Measurements from ENCODE around the gene TBKBP1. TPM values are rescaled to one million over a fixed set of nuclear protein-coding genes. Genes with fewer than 3 reads are reported as not detected.

The TBKBP1 gene
- polyA plus RNA-seq, 3 donors, result 0.22 to 7.7 (median 0.45) TPM

- Mint-ChIP-seq H3K27me3 (ENCODE audit: low read depth in 3 of 3) (peaks cover 12 to 17% (median 13%) of the 10 kb centered on the region in 3 donors), H3K9me3 (no peaks in the 10 kb centered on the region), H3K4me1 (peaks cover 10% of the 10 kb centered on the region), H3K27ac (peak overlapping the region in 1 of 7 donors; percentile 38), H3K36me3 (peaks cover 0 to 3% of the 10 kb centered on the region in 2 donors), H3K4me3 (no peak overlapping the region)
- no peaks in the 10 kb centered on the region for H3K36me3 ChIP-seq (replicated peaks in 1 of 2; ENCODE audit: control insufficient read depth in 1 of 2, insufficient read depth in 2 of 2, low read length in 2 of 2)
- intact Hi-C loops (cut with micrococcal nuclease), result no loop called here
- H3K4me2 ChIP-seq (replicated peaks; ENCODE audit: extremely low read depth, low read length, poor library complexity, severe bottlenecking), result no peak overlapping the region
- TF ChIP-seq CTCF (IDR thresholded peaks at IDR 0.05), result no peak
- H3K9ac ChIP-seq (ENCODE audit: insufficient read depth, low read length, poor library complexity, severe bottlenecking), result no peak overlapping the region
- peak in 2 of 3 donors; percentile 10 to 44 for DNase-seq
- no peaks in the 10 kb centered on the region for H4K20me1 ChIP-seq (ENCODE audit: insufficient read depth, low read length)
- no peak overlapping the region for H3K27ac ChIP-seq (ENCODE audit: low read depth in 1 of 2, low read length in 2 of 2)
- WGBS (ENCODE audit: insufficient coverage), result 34% methylated on average over 4 of the region's 5 CpGs
- no peak overlapping the region for H3K4me3 ChIP-seq (replicated peaks in 1 of 3; ENCODE audit: low read depth in 2 of 3, low read length in 3 of 3)
- no peaks in the 10 kb centered on the region for H3K79me2 ChIP-seq (ENCODE audit: insufficient read depth, low read length)
- peaks cover 0 to 2% of the 10 kb centered on the region in 2 donors for H3K27me3 ChIP-seq (ENCODE audit: control insufficient read depth in 2 of 2, insufficient read depth in 2 of 2, low read length in 2 of 2)
- peaks cover 1 to 15% of the 10 kb centered on the region in 2 donors for H3K4me1 ChIP-seq (ENCODE audit: control insufficient read depth in 1 of 2, insufficient read depth in 2 of 2, low read length in 2 of 2)
- H3K9me3 ChIP-seq (replicated peaks in 1 of 2; ENCODE audit: control insufficient read depth in 1 of 2, insufficient read depth in 1 of 2, low read length in 2 of 2), result no peaks in the 10 kb centered on the region
- H2AFZ ChIP-seq (ENCODE audit: insufficient read depth, low read depth, low read length, poor library complexity, severe bottlenecking), result no peak overlapping the region
These were observed 18.5 kb downstream of the TBKBP1 start for GRCh38 chr17:47712330-47713023.

DNA sequence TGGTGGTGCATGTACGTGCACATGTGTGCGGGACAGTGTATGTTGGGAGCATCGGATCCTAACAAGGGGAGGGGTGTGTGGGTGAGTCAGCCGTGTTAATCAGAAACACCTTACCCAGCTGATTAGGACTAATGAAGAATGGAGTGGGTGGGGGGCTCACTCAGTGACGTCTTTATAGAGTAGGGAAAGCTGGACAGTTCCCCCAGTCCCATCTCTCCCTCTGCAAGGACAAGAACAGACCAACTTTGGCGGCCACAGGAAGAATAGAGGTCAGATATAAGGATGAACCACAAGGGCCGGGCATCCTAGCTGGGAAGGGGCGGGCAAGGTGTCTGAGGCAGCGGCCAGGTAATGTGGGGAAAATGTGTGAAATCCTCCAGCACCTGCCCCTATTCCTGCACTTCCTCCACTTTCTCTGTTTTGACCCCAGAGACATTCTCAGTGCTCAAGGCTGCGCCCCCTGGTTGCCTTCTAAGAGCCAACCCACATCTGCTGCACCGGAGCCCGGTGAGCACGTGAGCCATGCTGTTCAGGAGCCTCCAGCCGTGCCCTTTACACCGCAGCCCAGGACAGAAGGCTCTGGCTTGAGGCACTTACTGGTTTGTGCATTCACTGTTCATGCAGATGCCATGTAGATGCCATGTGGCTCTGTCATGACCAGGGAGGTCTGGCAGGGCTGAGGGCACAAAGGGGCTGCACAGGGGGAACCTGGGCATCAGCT is 20.2 kb downstream of the TBKBP1 start:
- H3K9me3 Mint-ChIP-seq, result peaks cover 0 to 1% (median 0%) of the 10 kb centered on the region in 7 donors
- H3K4me1 Mint-ChIP-seq, result peaks cover 15% of the 10 kb centered on the region
- intact Hi-C loops (cut with micrococcal nuclease), result no loop called here
- Histone ChIP-seq H4K20me1 (ENCODE audit: insufficient read depth, low read length) (no peaks in the 10 kb centered on the region), H3K27me3 (ENCODE audit: control insufficient read depth in 2 of 2, insufficient read depth in 2 of 2, low read length in 2 of 2) (peaks cover 8 to 18% of the 10 kb centered on the region in 2 donors), H2AFZ (ENCODE audit: insufficient read depth, low read depth, low read length, poor library complexity, severe bottlenecking) (no peak overlapping the region), H3K4me1 (ENCODE audit: control insufficient read depth in 1 of 2, insufficient read depth in 2 of 2, low read length in 2 of 2) (peaks cover 2 to 12% of the 10 kb centered on the region in 2 donors), H3K79me2 (ENCODE audit: insufficient read depth, low read length) (no peaks in the 10 kb centered on the region), H3K9me3 (replicated peaks in 1 of 2; ENCODE audit: control insufficient read depth in 1 of 2, insufficient read depth in 1 of 2, low read length in 2 of 2) (no peaks in the 10 kb centered on the region), H3K9ac (ENCODE audit: insufficient read depth, low read length, poor library complexity, severe bottlenecking) (no peak overlapping the region), H3K27ac (ENCODE audit: low read depth in 1 of 2, low read length in 2 of 2) (no peak overlapping the region), H3K36me3 (replicated peaks in 1 of 2; ENCODE audit: control insufficient read depth in 1 of 2, insufficient read depth in 2 of 2, low read length in 2 of 2) (no peaks in the 10 kb centered on the region), H3K4me3 (replicated peaks in 1 of 3; ENCODE audit: low read depth in 2 of 3, low read length in 3 of 3) (no peak overlapping the region), H3K4me2 (replicated peaks; ENCODE audit: extremely low read depth, low read length, poor library complexity, severe bottlenecking) (no peak overlapping the region)
- TF ChIP-seq CTCF (IDR thresholded peaks at IDR 0.05), result no peak
- H3K36me3 Mint-ChIP-seq, result peaks cover 0 to 3% of the 10 kb centered on the region in 2 donors
- H3K27me3 Mint-ChIP-seq (ENCODE audit: low read depth in 3 of 3), result peaks cover 25 to 34% (median 30%) of the 10 kb centered on the region in 3 donors
- DNase-seq, result no peak
- H3K4me3 Mint-ChIP-seq, result no peak overlapping the region
- WGBS (ENCODE audit: insufficient coverage), result 88% methylated on average over 7 of the region's 15 CpGs
- no peak overlapping the region for H3K27ac Mint-ChIP-seq
